Skeletal muscle cell (primary cell): ENCODE results near the gene TMEM11.
"Not testable (repeated sequence)": the region's sequence is repeated elsewhere in the genome, so short reads cannot be mapped to it uniquely, and the experiment has no call there.

Experiments used
- DNase-seq: peaks from one replicate; pipeline ENCODE4 v3.0.0-alpha.2; 2010; ENCODE audit warnings: low read depth
- H3K4me3 ChIP-seq: 2 replicates; pipeline ENCODE4 v1.5.1; 2011; ENCODE audit warnings: low read depth, mild to moderate bottlenecking, control low read depth, low read length, moderate library complexity

The TMEM11 gene

GRCh38 chr17:21243516-21244303 is 29.7 kb upstream of the TMEM11 start:
- no peak overlapping the region for H3K4me3 ChIP-seq
- no peak for DNase-seq

- H3K4me3 ChIP-seq, result no peak overlapping the region
- no peak for DNase-seq
Measured at GRCh38 chr17:21242780-21243515, 29.0 kb upstream of the TMEM11 start.

- DNase-seq, result no peak
- H3K4me3 ChIP-seq, result no peak overlapping the region
Measured at GRCh38 chr17:21242026-21242697, 28.2 kb upstream of the TMEM11 start.

- H3K4me3 ChIP-seq, result no peak overlapping the region
- DNase-seq, result no peak
Measured at GRCh38 chr17:21241564-21241963, 27.6 kb upstream of the TMEM11 start.

- H3K4me3 ChIP-seq, result no peak overlapping the region
- DNase-seq, result no peak
Measured at GRCh38 chr17:21240369-21241055, 26.6 kb upstream of the TMEM11 start.

- no peak for DNase-seq
- H3K4me3 ChIP-seq, result no peak overlapping the region
Measured at GRCh38 chr17:21239680-21240368, 25.9 kb upstream of the TMEM11 start.

GRCh38 chr17:21235921-21236320 is 22.0 kb upstream of the TMEM11 start:
- DNase-seq, result no peak
- no peak overlapping the region for H3K4me3 ChIP-seq

GRCh38 chr17:21233581-21234347 is 19.8 kb upstream of the TMEM11 start:
- DNase-seq, result no peak
- no peak overlapping the region for H3K4me3 ChIP-seq

GRCh38 chr17:21232033-21232749 is 18.2 kb upstream of the TMEM11 start:
- H3K4me3 ChIP-seq, result no peak overlapping the region
- DNase-seq, result no peak

GRCh38 chr17:21231533-21231932 is 17.6 kb upstream of the TMEM11 start:
- no peak for DNase-seq
- H3K4me3 ChIP-seq, result no peak overlapping the region

- DNase-seq, result no peak
- no peak overlapping the region for H3K4me3 ChIP-seq
Measured at GRCh38 chr17:21228845-21229244, 14.9 kb upstream of the TMEM11 start.

- H3K4me3 ChIP-seq, result no peak overlapping the region
- no peak for DNase-seq
Measured at GRCh38 chr17:21228111-21228510, 14.2 kb upstream of the TMEM11 start.

GRCh38 chr17:21227277-21227676 is 13.3 kb upstream of the TMEM11 start:
- H3K4me3 ChIP-seq, DNase-seq: not testable (repeated sequence)

GRCh38 chr17:21223086-21223485 is 9.1 kb upstream of the TMEM11 start:
- no peak for DNase-seq
- no peak overlapping the region for H3K4me3 ChIP-seq

- no peak overlapping the region for H3K4me3 ChIP-seq
- DNase-seq, result no peak
Measured at GRCh38 chr17:21218831-21219380, 4.9 kb upstream of the TMEM11 start.

- H3K4me3 ChIP-seq, result no peak overlapping the region
- no peak for DNase-seq
Measured at GRCh38 chr17:21218101-21218500, 4.1 kb upstream of the TMEM11 start.

GRCh38 chr17:21217346-21217745 is 3.4 kb upstream of the TMEM11 start:
- no peak for DNase-seq
- no peak overlapping the region for H3K4me3 ChIP-seq

- DNase-seq, result no peak
- H3K4me3 ChIP-seq, result no peak overlapping the region
Measured at GRCh38 chr17:21215935-21216334, 2.0 kb upstream of the TMEM11 start.
